Sigmoid colon (tissue), 7 donors: ENCODE measurements around the gene PON2. TPM values are rescaled to one million over a fixed set of nuclear protein-coding genes. Genes with fewer than 3 reads are reported as not detected.
A peak's percentile ranks its signal among the peaks of the same experiment; 100 is the strongest.

ENCODE experiments used
- DNase-seq: peaks from one replicate; pipeline ENCODE4 v3.0.0-alpha.2; 2019
- H3K27ac ChIP-seq, 4 donors: fragments of 200-600 bp; sonication (generic); one replicate each; pipeline ENCODE4 v1.5.1; 2016 to 2019; ENCODE audit warnings: mild to moderate bottlenecking in 1 of 4
- H3K27me3 ChIP-seq, 3 donors: fragments of 200-600 bp; sonication (generic); one replicate each; pipeline ENCODE4 v1.5.1; 2019; ENCODE audit warnings: mild to moderate bottlenecking in 1 of 3
- H3K36me3 ChIP-seq, 4 donors: fragments of 200-600 bp; sonication (generic); one replicate each; pipeline ENCODE4 v1.5.1; 2016 to 2019
- H3K4me1 ChIP-seq, 4 donors: fragments of 200-600 bp; sonication (generic); one replicate each; pipeline ENCODE4 v1.5.1; 2017 to 2019
- H3K4me3 ChIP-seq, 4 donors: fragments of 200-600 bp; sonication (generic); one replicate each; pipeline ENCODE4 v1.5.1; 2017 to 2019; ENCODE audit warnings: mild to moderate bottlenecking in 2 of 4, moderate library complexity in 1 of 4
- H3K9me3 ChIP-seq, 4 donors: fragments of 200-600 bp in 3 of 4; sonication (generic) in 3 of 4; one replicate each; pipeline versions ENCODE4 v1.5.1 to v1.6.1; 2013 to 2019
- EP300 ChIP-seq, 4 donors: sonication (generic); formaldehyde crosslinking; IDR thresholded peaks; one replicate each; pipeline ENCODE4 v1.6.1; 2017; ENCODE audit warnings: antibody characterized with exemption in 4 of 4
- POLR2A ChIP-seq, 2 donors: fragments of 450-650 bp; IDR thresholded peaks; one replicate each; pipeline ENCODE4 v1.6.1; 2016; ENCODE audit warnings: antibody characterized with exemption in 2 of 2, mild to moderate bottlenecking in 2 of 2, moderate library complexity in 2 of 2
- POLR2AphosphoS5 ChIP-seq, 4 donors: sonication (generic); formaldehyde crosslinking; IDR thresholded peaks; one replicate each; pipeline ENCODE4 v1.6.1; 2017; ENCODE audit warnings: antibody characterized with exemption in 4 of 4
- WGBS, 2 donors: extraction: QIAGEN DNeasy Blood & Tissue Kit; methylation state at CpG; one replicate each; pipeline ENCODE4 v1.1.7; 2013; 5-methylcytosine and 5-hydroxymethylcytosine counted together
- intact Hi-C: fragments of 100-400 bp; cut with DNase I; formaldehyde crosslinking; loops from one replicate; pipeline ENCODE4 v1.15.1; 2023
- polyA plus RNA-seq, 3 donors: library from polyadenylated mRNA; stranded (reverse); fragments of 200-250 nt; gene quantifications; one replicate each; pipeline ENCODE4 v1.2.3, GENCODE V29; 2013
- total RNA-seq, 4 donors: library from RNA; depleted of rRNA; stranded (reverse); fragments of >200 nt; gene quantifications; one replicate each; pipeline ENCODE4 v1.1.0, GENCODE V29; 2016
- TF ChIP-seq, protein P1 (sequence below), 4 experiments: fragments of 450-650 bp in 3 of 4; fragments of 200-600 bp in 1 of 4; IDR thresholded peaks; one replicate each; pipeline ENCODE4 v1.5.1; 2016 to 2019; ENCODE audit warnings: antibody characterized with exemption in 4 of 4, mild to moderate bottlenecking in 3 of 4, moderate library complexity in 2 of 4
- donor health status: healthy with polysubstance abuse.
- donor health status: Bipolar disorder and iron deficiency.
- donor health status: healthy.

PON2 gene
- total and polyA plus RNA-seq, 7 donors: 37.2 to 103 (median 79.1) TPM

DNA sequence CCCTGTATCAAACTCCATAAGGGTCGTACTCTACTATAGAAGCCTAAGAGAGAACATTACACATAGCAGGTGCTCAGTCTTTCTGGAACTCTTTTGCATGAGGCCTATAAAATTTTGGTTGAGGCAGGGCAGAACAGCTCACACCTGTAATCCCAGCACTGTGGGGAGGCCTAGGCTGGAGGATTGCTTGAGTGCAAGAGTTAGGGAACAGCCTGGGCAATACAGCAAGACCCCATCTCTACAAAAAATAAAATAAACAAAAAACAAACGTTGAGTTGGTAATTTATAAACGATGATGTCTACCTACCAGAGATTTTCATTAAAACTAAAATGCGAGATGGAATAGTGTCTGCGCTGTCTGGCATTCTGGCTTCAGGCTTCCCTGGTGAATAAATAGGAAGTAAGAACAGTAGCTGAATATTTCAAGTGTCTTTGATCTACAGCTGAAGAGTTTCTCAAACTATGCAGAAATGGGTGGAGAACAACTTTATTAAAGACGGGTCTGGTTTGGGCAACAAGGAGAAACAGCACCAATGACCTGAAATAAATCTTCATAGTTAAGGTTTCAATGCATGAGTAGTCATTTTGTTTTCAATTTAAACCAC lies 774 bp downstream of the PON2 start:
- no peak for DNase-seq
- 41 to 55% methylated on average over 6 of the region's 6 CpGs for WGBS, 2 donors
- H3K27ac ChIP-seq: peak overlapping the region; percentile 90 to 94 (median 92)
- peaks cover 0 to 15% (median 3%) of the 10 kb centered on the region in 4 donors for H3K4me1 ChIP-seq
- H3K4me3 ChIP-seq: peak overlapping the region; percentile 72 to 83 (median 78)
- no peaks in the 10 kb centered on the region for H3K36me3 ChIP-seq
- no peaks in the 10 kb centered on the region for H3K9me3 ChIP-seq
- TF ChIP-seq, protein P1, sequence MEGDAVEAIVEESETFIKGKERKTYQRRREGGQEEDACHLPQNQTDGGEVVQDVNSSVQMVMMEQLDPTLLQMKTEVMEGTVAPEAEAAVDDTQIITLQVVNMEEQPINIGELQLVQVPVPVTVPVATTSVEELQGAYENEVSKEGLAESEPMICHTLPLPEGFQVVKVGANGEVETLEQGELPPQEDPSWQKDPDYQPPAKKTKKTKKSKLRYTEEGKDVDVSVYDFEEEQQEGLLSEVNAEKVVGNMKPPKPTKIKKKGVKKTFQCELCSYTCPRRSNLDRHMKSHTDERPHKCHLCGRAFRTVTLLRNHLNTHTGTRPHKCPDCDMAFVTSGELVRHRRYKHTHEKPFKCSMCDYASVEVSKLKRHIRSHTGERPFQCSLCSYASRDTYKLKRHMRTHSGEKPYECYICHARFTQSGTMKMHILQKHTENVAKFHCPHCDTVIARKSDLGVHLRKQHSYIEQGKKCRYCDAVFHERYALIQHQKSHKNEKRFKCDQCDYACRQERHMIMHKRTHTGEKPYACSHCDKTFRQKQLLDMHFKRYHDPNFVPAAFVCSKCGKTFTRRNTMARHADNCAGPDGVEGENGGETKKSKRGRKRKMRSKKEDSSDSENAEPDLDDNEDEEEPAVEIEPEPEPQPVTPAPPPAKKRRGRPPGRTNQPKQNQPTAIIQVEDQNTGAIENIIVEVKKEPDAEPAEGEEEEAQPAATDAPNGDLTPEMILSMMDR (IDR thresholded peaks at IDR 0.05): no peak
- TF ChIP-seq POLR2AphosphoS5 (IDR thresholded peaks at IDR 0.05) (no peak), EP300 (IDR thresholded peaks at IDR 0.05) (no peak), POLR2A (IDR thresholded peaks at IDR 0.05) (no peak)
- no peaks in the 10 kb centered on the region for H3K27me3 ChIP-seq
- intact Hi-C loops: loop anchor here (5.0 kb wide), 1 partner anchor 37 kb away; the partner anchor contains the start of gene PON3

DNA sequence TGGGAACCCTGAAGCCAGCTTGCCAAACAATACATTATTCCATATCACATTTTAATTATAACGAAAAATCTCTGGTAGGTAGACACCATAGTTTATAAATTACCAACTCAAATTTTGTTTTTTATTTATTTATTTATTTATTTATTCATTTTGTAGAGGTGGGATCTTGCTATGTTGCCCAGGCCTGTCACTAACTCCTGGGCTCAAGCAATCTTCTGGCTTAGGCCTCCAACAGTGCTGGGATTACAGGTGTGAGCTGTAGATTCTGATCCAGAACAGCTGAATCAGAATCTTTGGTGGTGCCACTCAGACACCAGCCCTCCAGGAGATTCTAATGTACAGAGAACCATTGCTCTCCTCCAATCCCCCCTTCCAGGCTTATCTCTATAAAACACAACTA lies 1.7 kb downstream of the PON2 start:
- WGBS, 2 donors: 95% methylated on average over 1 of the region's 1 CpG
- Histone ChIP-seq H3K9me3 (no peaks in the 10 kb centered on the region), H3K27ac (no peak overlapping the region), H3K36me3 (no peaks in the 10 kb centered on the region), H3K27me3 (no peaks in the 10 kb centered on the region), H3K4me1 (peaks cover 0 to 15% (median 3%) of the 10 kb centered on the region in 4 donors), H3K4me3 (no peak overlapping the region)
- intact Hi-C loops: loop anchor here (5.0 kb wide), 1 partner anchor 36 kb away; the partner anchor contains the start of gene PON3
- TF ChIP-seq POLR2A (IDR thresholded peaks at IDR 0.05) (no peak), EP300 (IDR thresholded peaks at IDR 0.05) (no peak), POLR2AphosphoS5 (IDR thresholded peaks at IDR 0.05) (no peak)
- TF ChIP-seq, protein P1 (IDR thresholded peaks at IDR 0.05): no peak
- DNase-seq: no peak

DNA sequence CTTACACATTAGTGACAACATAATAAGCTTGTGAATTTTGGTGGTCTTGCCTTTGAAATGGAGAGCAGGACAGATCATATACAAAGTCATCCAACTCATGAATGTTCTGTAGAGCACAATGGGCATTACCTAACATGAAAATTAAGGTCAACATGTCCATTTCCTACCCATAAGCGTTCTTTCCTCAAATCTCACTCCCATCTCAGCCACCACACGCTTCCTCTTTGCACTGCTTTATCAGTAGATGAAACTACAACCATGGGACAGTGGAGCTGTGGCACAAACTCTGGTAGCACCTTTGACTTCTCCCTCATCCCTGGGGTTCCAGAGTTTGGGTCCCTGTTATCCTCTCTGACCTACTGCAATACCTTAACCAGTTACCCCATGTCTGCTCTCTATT lies 2.2 kb downstream of the PON2 start:
- Histone ChIP-seq H3K27me3 (no peaks in the 10 kb centered on the region), H3K9me3 (no peaks in the 10 kb centered on the region), H3K4me1 (peaks cover 0 to 15% (median 3%) of the 10 kb centered on the region in 4 donors), H3K4me3 (no peak overlapping the region), H3K27ac (no peak overlapping the region), H3K36me3 (no peaks in the 10 kb centered on the region)
- intact Hi-C loops: loop anchor here (5.0 kb wide), 1 partner anchor 35 kb away; the partner anchor contains the start of gene PON3
- TF ChIP-seq, protein P1 (IDR thresholded peaks at IDR 0.05): no peak
- DNase-seq: no peak
- WGBS, 2 donors: 84 to 88% methylated on average over 2 of the region's 2 CpGs

DNA sequence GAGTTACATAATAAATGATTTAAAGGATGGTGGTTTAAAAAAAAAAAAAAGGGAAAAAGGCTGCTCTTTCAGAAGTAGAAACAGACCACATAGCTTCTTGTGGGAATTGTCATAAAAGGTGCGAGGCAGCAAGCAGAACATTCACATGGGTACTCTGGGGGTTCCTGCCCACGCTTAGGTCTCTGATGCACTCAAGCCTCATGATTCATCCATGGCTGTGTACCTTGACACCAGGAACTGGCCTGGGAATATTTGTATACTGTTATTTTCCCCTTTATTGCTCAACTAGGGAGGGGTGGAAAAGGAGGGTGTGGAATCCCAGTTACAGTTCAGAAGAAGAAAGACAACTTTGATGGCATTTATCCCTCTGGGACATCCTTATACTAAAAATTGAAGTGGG lies 4.0 kb downstream of the PON2 start:
- Histone ChIP-seq H3K27me3 (no peaks in the 10 kb centered on the region), H3K9me3 (no peaks in the 10 kb centered on the region), H3K4me1 (peaks cover 0 to 15% (median 3%) of the 10 kb centered on the region in 4 donors), H3K36me3 (no peaks in the 10 kb centered on the region), H3K27ac (no peak overlapping the region), H3K4me3 (no peak overlapping the region)
- WGBS, 2 donors: 17 to 57% methylated on average over 2 of the region's 2 CpGs
- TF ChIP-seq POLR2AphosphoS5 (IDR thresholded peaks at IDR 0.05) (no peak), EP300 (IDR thresholded peaks at IDR 0.05) (no peak), POLR2A (IDR thresholded peaks at IDR 0.05) (no peak)
- no peak for DNase-seq
- intact Hi-C loops: loop anchor here (5.0 kb wide), 1 partner anchor 34 kb away; the partner anchor contains the start of gene PON3

DNA sequence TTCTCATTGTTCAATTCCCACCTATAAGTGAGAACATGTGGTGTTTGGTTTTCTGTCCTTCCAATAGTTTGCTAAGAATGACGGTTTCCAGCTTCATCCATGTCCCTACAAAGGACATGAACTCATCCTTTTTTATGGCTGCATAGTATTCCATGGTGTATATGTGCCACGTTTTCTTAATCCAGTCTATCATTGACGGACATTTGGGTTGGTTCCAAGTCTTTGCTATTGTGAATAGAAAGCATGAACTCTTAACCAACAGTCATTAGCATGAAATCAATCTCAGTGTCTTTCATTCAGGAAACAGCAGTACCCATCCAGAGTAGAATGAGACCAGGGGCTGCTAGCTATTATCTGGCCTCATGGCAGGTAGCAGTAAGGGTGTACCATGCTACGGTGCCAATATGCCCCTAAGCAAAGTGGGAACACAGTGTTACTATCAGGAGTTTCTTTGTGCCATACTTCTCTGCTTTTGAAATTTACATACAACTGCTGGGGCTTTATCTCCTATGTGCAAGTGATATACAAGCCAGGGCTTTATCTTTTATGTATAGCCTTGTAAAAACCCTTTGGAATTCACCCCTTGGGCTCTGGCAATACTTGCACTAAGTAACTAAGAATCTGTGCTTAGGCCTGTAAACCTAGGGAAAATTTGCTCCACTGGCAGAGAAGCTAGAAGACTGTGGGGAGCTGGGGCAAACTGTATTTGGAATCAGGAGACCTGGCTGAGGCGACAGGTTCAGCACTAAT lies 5.4 kb downstream of the PON2 start:
- peaks cover 0 to 10% (median 5%) of the 10 kb centered on the region in 4 donors for H3K4me1 ChIP-seq
- no peak overlapping the region for H3K27ac ChIP-seq
- no peak for TF ChIP-seq POLR2AphosphoS5 (IDR thresholded peaks at IDR 0.05)
- no peak for TF ChIP-seq POLR2A (IDR thresholded peaks at IDR 0.05)
- no peak for TF ChIP-seq EP300 (IDR thresholded peaks at IDR 0.05)
- TF ChIP-seq, protein P1 (IDR thresholded peaks at IDR 0.05): no peak
- no peaks in the 10 kb centered on the region for H3K36me3 ChIP-seq
- intact Hi-C loops: no loop called here
- no peaks in the 10 kb centered on the region for H3K9me3 ChIP-seq
- no peak overlapping the region for H3K4me3 ChIP-seq
- DNase-seq: no peak
- no peaks in the 10 kb centered on the region for H3K27me3 ChIP-seq
- 74 to 76% methylated on average over 5 of the region's 5 CpGs for WGBS, 2 donors
